Endothelial cell of umbilical vein (primary cell): Measurements from ENCODE around the gene FAM221B. TPM values are rescaled to one million over a fixed set of nuclear protein-coding genes. Genes with fewer than 3 reads are reported as not detected.

Experiments
- BruUV-seq: library from RNA; stranded (reverse); fragments of 400-500 nt; replicated peaks from 2 replicates; lab custom pipeline; 2021; lab: Mats Ljungman, UMichigan
- CTCF ChIA-PET: fragments of 300-600, 350-600 bp; sonication (Branson Sonifier 250); formaldehyde crosslinking; loops from one replicate; lab custom pipeline; 2021; ENCODE audit warnings: antibody characterized with exemption, inconsistent platforms; lab: Charles Lee
- POLR2A ChIA-PET: fragments of 300-600, 350-600 bp; sonication (Branson Sonifier 250); formaldehyde crosslinking; loops from one replicate; lab custom pipeline; 2021; ENCODE audit warnings: antibody characterized with exemption, inconsistent platforms; lab: Charles Lee
- DNase-seq: peaks from one replicate; pipeline ENCODE4 v3.0.0-alpha.2; 2011; ENCODE audit warnings: low read depth, low spot score
- FAIRE-seq: peaks from 2 replicates; lab custom pipeline; 2011; peaks lifted over from hg19 to GRCh38; lab: Jason Lieb, UNC
- H2AFZ ChIP-seq: 2 replicates; pipeline ENCODE4 v1.6.0; 2012; ENCODE audit warnings: low read depth, low read length, control low read depth, inconsistent platforms
- H3K27ac ChIP-seq: 2 replicates; pipeline ENCODE4 v1.5.1; 2011; ENCODE audit warnings: low read depth, mild to moderate bottlenecking, control low read depth, low read length, moderate library complexity; ENCODE audit not compliant: insufficient read depth
- H3K27me3 ChIP-seq, 2 experiments: 2 replicates each; pipeline versions ENCODE4 v1.6.0 to v1.6.1; 2011; ENCODE audit warnings: low read length in 2 of 2, mixed read lengths in 1 of 2; ENCODE audit not compliant: control insufficient read depth in 2 of 2, insufficient read depth in 2 of 2
- H3K36me3 ChIP-seq, 2 experiments: 2 replicates in 1 of 2; 3 replicates in 1 of 2; pipeline ENCODE4 v1.5.1; 2011; ENCODE audit warnings: low read length in 2 of 2, mild to moderate bottlenecking in 1 of 2, moderate library complexity in 1 of 2; ENCODE audit not compliant: control insufficient read depth in 2 of 2, insufficient read depth in 2 of 2; ENCODE audit errors: extremely low read depth in 1 of 2
- H3K4me1 ChIP-seq: 3 replicates; pipeline ENCODE4 v1.5.1; 2011; ENCODE audit warnings: mild to moderate bottlenecking, low read length; ENCODE audit not compliant: control insufficient read depth, insufficient read depth; ENCODE audit errors: extremely low read depth
- H3K4me2 ChIP-seq: 2 replicates; pipeline ENCODE4 v1.6.1; 2011; ENCODE audit warnings: low read length, control low read depth, mixed read lengths; ENCODE audit not compliant: insufficient read depth
- H3K4me3 ChIP-seq, 3 experiments: fragments of 200-600 bp in 1 of 3; sonication (generic), shearing (Covaris generic) in 1 of 3; replicated peaks in 1 of 3; 2 replicates each; pipeline ENCODE4 v1.5.1; 2011 to 2016; ENCODE audit warnings: control low read depth in 3 of 3, low read length in 3 of 3, mild to moderate bottlenecking in 2 of 3, inconsistent platforms in 1 of 3, low read depth in 1 of 3, moderate library complexity in 1 of 3; ENCODE audit not compliant: insufficient read depth in 1 of 3
- H3K79me2 ChIP-seq: 2 replicates; pipeline ENCODE4 v1.6.0; 2012; ENCODE audit warnings: low read length, inconsistent platforms; ENCODE audit not compliant: control insufficient read depth, insufficient read depth
- H3K9ac ChIP-seq: replicated peaks from 2 replicates; pipeline ENCODE3; 2011; ENCODE audit warnings: low read length, control low read depth; ENCODE audit not compliant: insufficient read depth; ENCODE audit errors: extremely low read depth
- H3K9me1 ChIP-seq: replicated peaks from 3 replicates; pipeline ENCODE4 v1.6.0; 2011; ENCODE audit warnings: mild to moderate bottlenecking, low read length; ENCODE audit not compliant: control insufficient read depth, insufficient read depth; ENCODE audit errors: extremely low read depth
- H3K9me3 ChIP-seq: replicated peaks from 2 replicates; pipeline ENCODE4 v1.5.1; 2012; ENCODE audit warnings: low read length, inconsistent platforms; ENCODE audit not compliant: control insufficient read depth, insufficient read depth
- H4K20me1 ChIP-seq: replicated peaks from 2 replicates; pipeline ENCODE3; 2011; ENCODE audit warnings: mild to moderate bottlenecking, low read length; ENCODE audit not compliant: control insufficient read depth, insufficient read depth; ENCODE audit errors: extremely low read depth
- EZH2 ChIP-seq: IDR thresholded peaks from 2 replicates; pipeline ENCODE4 v1.6.1; 2012; ENCODE audit warnings: borderline replicate concordance, low read depth, mild to moderate bottlenecking, moderate library complexity, low read length, inconsistent platforms; ENCODE audit not compliant: severe bottlenecking
- FOS ChIP-seq: IDR thresholded peaks from 2 replicates; pipeline ENCODE4 v1.6.1; 2011; ENCODE audit warnings: mild to moderate bottlenecking, low read length, moderate library complexity, borderline replicate concordance; ENCODE audit not compliant: insufficient read depth
- GATA2 ChIP-seq: IDR thresholded peaks from 2 replicates; pipeline ENCODE4 v1.7.0; 2011; ENCODE audit warnings: low read depth, mild to moderate bottlenecking, moderate library complexity, mixed read lengths, low read length; ENCODE audit not compliant: insufficient read length, insufficient read depth
- JUN ChIP-seq: IDR thresholded peaks from 2 replicates; pipeline ENCODE4 v1.6.1; 2011; ENCODE audit warnings: borderline replicate concordance, low read depth; ENCODE audit not compliant: insufficient read length, insufficient read depth
- MYC ChIP-seq: IDR thresholded peaks from one replicate; pipeline ENCODE4 v1.6.1; 2011; ENCODE audit warnings: mild to moderate bottlenecking, low read depth, low read length
- POLR2A ChIP-seq: IDR thresholded peaks from 2 replicates; pipeline ENCODE4 v1.6.1; 2012; ENCODE audit warnings: low read depth, mild to moderate bottlenecking, control low read depth, low read length
- POLR2AphosphoS5 ChIP-seq: IDR thresholded peaks from 2 replicates; pipeline ENCODE4 v1.6.1; 2012; ENCODE audit warnings: low read depth, mild to moderate bottlenecking, control low read depth, low read length, moderate library complexity; ENCODE audit not compliant: insufficient read depth
- dilution Hi-C: fragments of 300-500 bp; cut with MboI; formaldehyde crosslinking; loops from one replicate; pipeline ENCODE4 v1.15.0; 2019; ENCODE audit warnings: low sequenced_read_pairs; ENCODE audit not compliant: extremely low pct_ligation_motif_present
- intact Hi-C: fragments of 100-400 bp; cut with micrococcal nuclease; formaldehyde crosslinking; loops from one replicate; pipeline ENCODE4 v1.10.0; 2022
- polyA plus RNA-seq, 4 experiments: library from polyadenylated mRNA; depleted of rRNA in 3 of 4; stranded (reverse) in 3 of 4; unstranded in 1 of 4; fragments of >200 nt; gene quantifications; 2 replicates each; pipeline versions ENCODE4 v1.2.1 to v1.2.3, GENCODE V29; 2011 to 2012; ENCODE audit warnings: missing spikeins in 1 of 4
- total RNA-seq: library from RNA; stranded (reverse); gene quantifications from 2 replicates; pipeline ENCODE4 v1.2.3, GENCODE V29; 2021
- TF ChIP-seq, protein P1 (sequence below): IDR thresholded peaks from 2 replicates; pipeline ENCODE4 v1.6.1; 2011; ENCODE audit not compliant: insufficient read depth, insufficient read length
- TF ChIP-seq, protein P2 (sequence below), 2 donors: IDR thresholded peaks; 1 replicate in 1 of 2; 2 replicates in 1 of 2; pipeline ENCODE4 v1.5.1; 2011; ENCODE audit warnings: low read length in 2 of 2, mild to moderate bottlenecking in 2 of 2, moderate library complexity in 2 of 2, control low read depth in 1 of 2, inconsistent platforms in 1 of 2, low read depth in 1 of 2; ENCODE audit not compliant: insufficient read depth in 1 of 2; ENCODE audit errors: extremely low read depth in 1 of 2

Gene FAM221B
- total and polyA plus RNA-seq, 2 donors (not counting 3 experiments of a cell fraction or from before 2014, with no cell fraction given) = not detected

DNA sequence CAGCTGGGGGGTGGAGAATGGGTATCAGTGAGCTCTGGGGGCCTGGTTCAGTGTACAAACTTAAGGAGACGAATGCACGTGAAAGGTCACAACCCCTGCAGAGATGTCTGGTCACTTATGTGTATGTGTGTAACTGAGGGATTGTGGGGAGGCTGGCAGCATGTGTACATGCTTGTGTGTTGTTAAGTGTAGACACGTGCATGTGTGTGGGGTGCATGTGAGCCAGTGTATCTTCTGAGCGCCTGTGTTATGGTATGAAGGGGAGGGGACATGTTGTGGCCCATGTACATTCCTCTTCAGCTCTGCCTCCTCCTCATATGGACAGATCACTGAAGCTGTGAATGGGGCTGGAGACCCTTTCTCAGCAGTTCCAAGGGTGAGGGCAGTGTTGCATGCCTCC, 2.5 kb upstream of the FAM221B start:
- peaks cover 9% of the 10 kb centered on the region for H3K4me1 ChIP-seq
- no peak overlapping the region for H3K4me2 ChIP-seq
- H3K27ac ChIP-seq = no peak overlapping the region
- H2AFZ ChIP-seq = no peak overlapping the region
- H3K27me3 ChIP-seq = no peaks in the 10 kb centered on the region
- H3K4me3 ChIP-seq = no peak overlapping the region
- H3K9me1 ChIP-seq = no peaks in the 10 kb centered on the region
- H4K20me1 ChIP-seq = no peaks in the 10 kb centered on the region
- TF ChIP-seq EZH2 (no peak), POLR2AphosphoS5 (no peak), MYC (no peak), JUN (no peak), GATA2 (no peak), POLR2A (no peak), FOS (no peak)
- TF ChIP-seq, protein P1, sequence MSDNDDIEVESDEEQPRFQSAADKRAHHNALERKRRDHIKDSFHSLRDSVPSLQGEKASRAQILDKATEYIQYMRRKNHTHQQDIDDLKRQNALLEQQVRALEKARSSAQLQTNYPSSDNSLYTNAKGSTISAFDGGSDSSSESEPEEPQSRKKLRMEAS = no peak
- TF ChIP-seq, protein P2, sequence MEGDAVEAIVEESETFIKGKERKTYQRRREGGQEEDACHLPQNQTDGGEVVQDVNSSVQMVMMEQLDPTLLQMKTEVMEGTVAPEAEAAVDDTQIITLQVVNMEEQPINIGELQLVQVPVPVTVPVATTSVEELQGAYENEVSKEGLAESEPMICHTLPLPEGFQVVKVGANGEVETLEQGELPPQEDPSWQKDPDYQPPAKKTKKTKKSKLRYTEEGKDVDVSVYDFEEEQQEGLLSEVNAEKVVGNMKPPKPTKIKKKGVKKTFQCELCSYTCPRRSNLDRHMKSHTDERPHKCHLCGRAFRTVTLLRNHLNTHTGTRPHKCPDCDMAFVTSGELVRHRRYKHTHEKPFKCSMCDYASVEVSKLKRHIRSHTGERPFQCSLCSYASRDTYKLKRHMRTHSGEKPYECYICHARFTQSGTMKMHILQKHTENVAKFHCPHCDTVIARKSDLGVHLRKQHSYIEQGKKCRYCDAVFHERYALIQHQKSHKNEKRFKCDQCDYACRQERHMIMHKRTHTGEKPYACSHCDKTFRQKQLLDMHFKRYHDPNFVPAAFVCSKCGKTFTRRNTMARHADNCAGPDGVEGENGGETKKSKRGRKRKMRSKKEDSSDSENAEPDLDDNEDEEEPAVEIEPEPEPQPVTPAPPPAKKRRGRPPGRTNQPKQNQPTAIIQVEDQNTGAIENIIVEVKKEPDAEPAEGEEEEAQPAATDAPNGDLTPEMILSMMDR (IDR thresholded peaks at IDR 0.05; ENCODE audit: extremely low read depth in 1 of 2, insufficient read depth in 1 of 2, low read depth in 1 of 2, low read length in 2 of 2) = no peak
- no peaks in the 10 kb centered on the region for H3K36me3 ChIP-seq
- ChIA-PET POLR2A (no interaction called here), CTCF (interaction anchor here (1.2 to 2.5 kb wide), 4 partner anchors 17 to 114 kb away, joined by 3 to 13 read pairs (median 4); no protein-coding TSS in a partner anchor)
- H3K9ac ChIP-seq = no peak overlapping the region
- FAIRE-seq = no peak
- H3K79me2 ChIP-seq = no peaks in the 10 kb centered on the region
- intact Hi-C loops = no loop called here
- no TSS peak for BruUV-seq
- H3K9me3 ChIP-seq = no peaks in the 10 kb centered on the region
- dilution Hi-C loops = no loop called here
- DNase-seq = no peak
